ENCODE measurements around the gene NRROS. TPM values are rescaled to one million over a fixed set of nuclear protein-coding genes. Genes with fewer than 3 reads are reported as not detected.
"Not testable (repeated sequence)": the region's sequence is repeated elsewhere in the genome, so short reads cannot be mapped to it uniquely, and the experiment has no call there.

The NRROS gene
- total RNA-seq, 1 donor, result 43.4 TPM

- H3K4me3 ChIP-seq (ENCODE audit: low read length), result no peak overlapping the region
- peaks cover 65% of the 10 kb centered on the region for H3K4me1 ChIP-seq (ENCODE audit: insufficient read depth, low read length)
- no peaks in the 10 kb centered on the region for H3K9me3 ChIP-seq (ENCODE audit: low read depth, low read length)
- H3K27me3 ChIP-seq (ENCODE audit: insufficient read depth, low read length), result no peaks in the 10 kb centered on the region
These were observed 22.2 kb upstream of the NRROS start for GRCh38 chr3:196617256-196617655.

- Histone ChIP-seq H3K27me3 (ENCODE audit: insufficient read depth, low read length) (no peaks in the 10 kb centered on the region), H3K4me1 (ENCODE audit: insufficient read depth, low read length) (peaks cover 78% of the 10 kb centered on the region), H3K4me3 (ENCODE audit: low read length) (no peak overlapping the region), H3K9me3 (ENCODE audit: low read depth, low read length) (no peaks in the 10 kb centered on the region)
These were observed 20.3 kb upstream of the NRROS start for GRCh38 chr3:196619223-196619622.

- not testable (repeated sequence) for H3K9me3 ChIP-seq (ENCODE audit: low read depth, low read length); H3K27me3 ChIP-seq (ENCODE audit: insufficient read depth, low read length); H3K4me3 ChIP-seq (ENCODE audit: low read length)
- H3K4me1 ChIP-seq (ENCODE audit: insufficient read depth, low read length), result peaks cover 82% of the 10 kb centered on the region
These were observed 19.9 kb upstream of the NRROS start for GRCh38 chr3:196619627-196620026.

GRCh38 chr3:196620161-196620604 is 19.3 kb upstream of the NRROS start:
- peaks cover 87% of the 10 kb centered on the region for H3K4me1 ChIP-seq (ENCODE audit: insufficient read depth, low read length)
- no peaks in the 10 kb centered on the region for H3K27me3 ChIP-seq (ENCODE audit: insufficient read depth, low read length)
- no peak overlapping the region for H3K4me3 ChIP-seq (ENCODE audit: low read length)

GRCh38 chr3:196620684-196621083 is 18.8 kb upstream of the NRROS start:
- Histone ChIP-seq H3K4me1 (ENCODE audit: insufficient read depth, low read length) (peaks cover 92% of the 10 kb centered on the region), H3K27me3 (ENCODE audit: insufficient read depth, low read length) (no peaks in the 10 kb centered on the region), H3K4me3 (ENCODE audit: low read length) (no peak overlapping the region), H3K9me3 (ENCODE audit: low read depth, low read length) (no peaks in the 10 kb centered on the region)

More at GRCh38 chr3:196620161-196620604, 19.3 kb upstream of the NRROS start:
- H3K9me3 ChIP-seq (ENCODE audit: low read depth, low read length), result no peaks in the 10 kb centered on the region

- peaks cover 96% of the 10 kb centered on the region for H3K4me1 ChIP-seq (ENCODE audit: insufficient read depth, low read length)
- no peak overlapping the region for H3K4me3 ChIP-seq (ENCODE audit: low read length)
- no peaks in the 10 kb centered on the region for H3K27me3 ChIP-seq (ENCODE audit: insufficient read depth, low read length)
- H3K9me3 ChIP-seq (ENCODE audit: low read depth, low read length), result no peaks in the 10 kb centered on the region
These were observed 17.9 kb upstream of the NRROS start for GRCh38 chr3:196621611-196622010.

- Histone ChIP-seq H3K4me1 (ENCODE audit: insufficient read depth, low read length) (peaks cover 91% of the 10 kb centered on the region), H3K4me3 (ENCODE audit: low read length) (no peak overlapping the region), H3K27me3 (ENCODE audit: insufficient read depth, low read length) (no peaks in the 10 kb centered on the region), H3K9me3 (ENCODE audit: low read depth, low read length) (no peaks in the 10 kb centered on the region)
These were observed 15.3 kb upstream of the NRROS start for GRCh38 chr3:196624067-196624790.

- peaks cover 90% of the 10 kb centered on the region for H3K4me1 ChIP-seq (ENCODE audit: insufficient read depth, low read length)
- H3K4me3 ChIP-seq (ENCODE audit: low read length), result no peak overlapping the region
- no peaks in the 10 kb centered on the region for H3K9me3 ChIP-seq (ENCODE audit: low read depth, low read length)
- H3K27me3 ChIP-seq (ENCODE audit: insufficient read depth, low read length), result no peaks in the 10 kb centered on the region
These were observed 14.6 kb upstream of the NRROS start for GRCh38 chr3:196624907-196625306.

- H3K4me3 ChIP-seq (ENCODE audit: low read length), result no peak overlapping the region
These were observed 14.2 kb upstream of the NRROS start for GRCh38 chr3:196625331-196625730.

GRCh38 chr3:196627918-196628231 is 11.6 kb upstream of the NRROS start:
- Histone ChIP-seq H3K4me1 (ENCODE audit: insufficient read depth, low read length) (peaks cover 87% of the 10 kb centered on the region), H3K4me3 (ENCODE audit: low read length) (no peak overlapping the region), H3K9me3 (ENCODE audit: low read depth, low read length) (no peaks in the 10 kb centered on the region), H3K27me3 (ENCODE audit: insufficient read depth, low read length) (no peaks in the 10 kb centered on the region)

More at GRCh38 chr3:196625331-196625730, 14.2 kb upstream of the NRROS start:
- Histone ChIP-seq H3K4me1 (ENCODE audit: insufficient read depth, low read length) (peaks cover 90% of the 10 kb centered on the region), H3K27me3 (ENCODE audit: insufficient read depth, low read length) (no peaks in the 10 kb centered on the region), H3K9me3 (ENCODE audit: low read depth, low read length) (no peaks in the 10 kb centered on the region)

- Histone ChIP-seq H3K27me3 (ENCODE audit: insufficient read depth, low read length) (no peaks in the 10 kb centered on the region), H3K4me1 (ENCODE audit: insufficient read depth, low read length) (peaks cover 87% of the 10 kb centered on the region), H3K4me3 (ENCODE audit: low read length) (no peak overlapping the region), H3K9me3 (ENCODE audit: low read depth, low read length) (no peaks in the 10 kb centered on the region)
These were observed 10.3 kb upstream of the NRROS start for GRCh38 chr3:196629228-196629627.

GRCh38 chr3:196631682-196632045 is 7.8 kb upstream of the NRROS start:
- H3K9me3 ChIP-seq (ENCODE audit: low read depth, low read length), result no peaks in the 10 kb centered on the region
- no peaks in the 10 kb centered on the region for H3K27me3 ChIP-seq (ENCODE audit: insufficient read depth, low read length)
- H3K4me3 ChIP-seq (ENCODE audit: low read length), result peak overlapping the region; percentile 54
- H3K4me1 ChIP-seq (ENCODE audit: insufficient read depth, low read length), result peaks cover 87% of the 10 kb centered on the region

- H3K4me1 ChIP-seq (ENCODE audit: insufficient read depth, low read length), result peaks cover 89% of the 10 kb centered on the region
- H3K9me3 ChIP-seq (ENCODE audit: low read depth, low read length), result no peaks in the 10 kb centered on the region
- H3K4me3 ChIP-seq (ENCODE audit: low read length), result peak overlapping the region; percentile 54
- no peaks in the 10 kb centered on the region for H3K27me3 ChIP-seq (ENCODE audit: insufficient read depth, low read length)
These were observed 7.3 kb upstream of the NRROS start for GRCh38 chr3:196632046-196632751.

- Histone ChIP-seq H3K9me3 (ENCODE audit: low read depth, low read length) (no peaks in the 10 kb centered on the region), H3K27me3 (ENCODE audit: insufficient read depth, low read length) (no peaks in the 10 kb centered on the region), H3K4me1 (ENCODE audit: insufficient read depth, low read length) (peaks cover 92% of the 10 kb centered on the region), H3K4me3 (ENCODE audit: low read length) (peak overlapping the region; percentile 54)
These were observed 5.8 kb upstream of the NRROS start for GRCh38 chr3:196633555-196634151.

- Histone ChIP-seq H3K27me3 (ENCODE audit: insufficient read depth, low read length) (no peaks in the 10 kb centered on the region), H3K4me3 (ENCODE audit: low read length) (no peak overlapping the region), H3K9me3 (ENCODE audit: low read depth, low read length) (no peaks in the 10 kb centered on the region), H3K4me1 (ENCODE audit: insufficient read depth, low read length) (peaks cover 93% of the 10 kb centered on the region)
These were observed 5.3 kb upstream of the NRROS start for GRCh38 chr3:196634224-196634623.
